Endothelial cell of umbilical vein (primary cell): ENCODE measurements around the gene PCDH11Y. TPM values are rescaled to one million over a fixed set of nuclear protein-coding genes. Genes with fewer than 3 reads are reported as not detected.
"Not testable (repeated sequence)": the region's sequence is repeated elsewhere in the genome, so short reads cannot be mapped to it uniquely, and the experiment has no call there.

Source experiments
- BruUV-seq: library from RNA; stranded (reverse); fragments of 400-500 nt; replicated peaks from 2 replicates; lab custom pipeline; 2021; lab: Mats Ljungman, UMichigan
- CTCF ChIA-PET: fragments of 300-600, 350-600 bp; sonication (Branson Sonifier 250); formaldehyde crosslinking; loops from one replicate; lab custom pipeline; 2021; ENCODE audit warnings: antibody characterized with exemption, inconsistent platforms; lab: Charles Lee
- POLR2A ChIA-PET: fragments of 300-600, 350-600 bp; sonication (Branson Sonifier 250); formaldehyde crosslinking; loops from one replicate; lab custom pipeline; 2021; ENCODE audit warnings: antibody characterized with exemption, inconsistent platforms; lab: Charles Lee
- DNase-seq: peaks from one replicate; pipeline ENCODE4 v3.0.0-alpha.2; 2011; ENCODE audit warnings: low read depth, low spot score
- FAIRE-seq: peaks from 2 replicates; lab custom pipeline; 2011; peaks lifted over from hg19 to GRCh38; lab: Jason Lieb, UNC
- H2AFZ ChIP-seq: 2 replicates; pipeline ENCODE4 v1.6.0; 2012; ENCODE audit warnings: low read depth, low read length, control low read depth, inconsistent platforms
- H3K27ac ChIP-seq: 2 replicates; pipeline ENCODE4 v1.5.1; 2011; ENCODE audit warnings: low read depth, mild to moderate bottlenecking, control low read depth, low read length, moderate library complexity; ENCODE audit not compliant: insufficient read depth
- H3K27me3 ChIP-seq, 2 experiments: 2 replicates each; pipeline versions ENCODE4 v1.6.0 to v1.6.1; 2011; ENCODE audit warnings: low read length in 2 of 2, mixed read lengths in 1 of 2; ENCODE audit not compliant: control insufficient read depth in 2 of 2, insufficient read depth in 2 of 2
- H3K36me3 ChIP-seq, 2 experiments: 2 replicates in 1 of 2; 3 replicates in 1 of 2; pipeline ENCODE4 v1.5.1; 2011; ENCODE audit warnings: low read length in 2 of 2, mild to moderate bottlenecking in 1 of 2, moderate library complexity in 1 of 2; ENCODE audit not compliant: control insufficient read depth in 2 of 2, insufficient read depth in 2 of 2; ENCODE audit errors: extremely low read depth in 1 of 2
- H3K4me1 ChIP-seq: 3 replicates; pipeline ENCODE4 v1.5.1; 2011; ENCODE audit warnings: mild to moderate bottlenecking, low read length; ENCODE audit not compliant: control insufficient read depth, insufficient read depth; ENCODE audit errors: extremely low read depth
- H3K4me2 ChIP-seq: 2 replicates; pipeline ENCODE4 v1.6.1; 2011; ENCODE audit warnings: low read length, control low read depth, mixed read lengths; ENCODE audit not compliant: insufficient read depth
- H3K4me3 ChIP-seq, 3 experiments: fragments of 200-600 bp in 1 of 3; sonication (generic), shearing (Covaris generic) in 1 of 3; replicated peaks in 1 of 3; 2 replicates each; pipeline ENCODE4 v1.5.1; 2011 to 2016; ENCODE audit warnings: control low read depth in 3 of 3, low read length in 3 of 3, mild to moderate bottlenecking in 2 of 3, inconsistent platforms in 1 of 3, low read depth in 1 of 3, moderate library complexity in 1 of 3; ENCODE audit not compliant: insufficient read depth in 1 of 3
- H3K79me2 ChIP-seq: 2 replicates; pipeline ENCODE4 v1.6.0; 2012; ENCODE audit warnings: low read length, inconsistent platforms; ENCODE audit not compliant: control insufficient read depth, insufficient read depth
- H3K9ac ChIP-seq: replicated peaks from 2 replicates; pipeline ENCODE3; 2011; ENCODE audit warnings: low read length, control low read depth; ENCODE audit not compliant: insufficient read depth; ENCODE audit errors: extremely low read depth
- H3K9me1 ChIP-seq: replicated peaks from 3 replicates; pipeline ENCODE4 v1.6.0; 2011; ENCODE audit warnings: mild to moderate bottlenecking, low read length; ENCODE audit not compliant: control insufficient read depth, insufficient read depth; ENCODE audit errors: extremely low read depth
- H3K9me3 ChIP-seq: replicated peaks from 2 replicates; pipeline ENCODE4 v1.5.1; 2012; ENCODE audit warnings: low read length, inconsistent platforms; ENCODE audit not compliant: control insufficient read depth, insufficient read depth
- H4K20me1 ChIP-seq: replicated peaks from 2 replicates; pipeline ENCODE3; 2011; ENCODE audit warnings: mild to moderate bottlenecking, low read length; ENCODE audit not compliant: control insufficient read depth, insufficient read depth; ENCODE audit errors: extremely low read depth
- dilution Hi-C: fragments of 300-500 bp; cut with MboI; formaldehyde crosslinking; loops from one replicate; pipeline ENCODE4 v1.15.0; 2019; ENCODE audit warnings: low sequenced_read_pairs; ENCODE audit not compliant: extremely low pct_ligation_motif_present
- intact Hi-C: fragments of 100-400 bp; cut with micrococcal nuclease; formaldehyde crosslinking; loops from one replicate; pipeline ENCODE4 v1.10.0; 2022
- polyA plus RNA-seq, 4 experiments: library from polyadenylated mRNA; depleted of rRNA in 3 of 4; stranded (reverse) in 3 of 4; unstranded in 1 of 4; fragments of >200 nt; gene quantifications; 2 replicates each; pipeline versions ENCODE4 v1.2.1 to v1.2.3, GENCODE V29; 2011 to 2012; ENCODE audit warnings: missing spikeins in 1 of 4
- small RNA-seq: library from RNA; depleted of rRNA; stranded (forward); fragments of <200 nt; gene quantifications from one replicate; pipeline ENCODE3, GENCODE V24; 2012; ENCODE audit warnings: low replicate concordance, low read depth; ENCODE audit not compliant: insufficient read depth, insufficient read length
- total RNA-seq: library from RNA; stranded (reverse); gene quantifications from 2 replicates; pipeline ENCODE4 v1.2.3, GENCODE V29; 2021

PCDH11Y gene
- total and polyA plus RNA-seq, 2 donors (not counting 3 experiments of a cell fraction or from before 2014, with no cell fraction given): not detected

DNA sequence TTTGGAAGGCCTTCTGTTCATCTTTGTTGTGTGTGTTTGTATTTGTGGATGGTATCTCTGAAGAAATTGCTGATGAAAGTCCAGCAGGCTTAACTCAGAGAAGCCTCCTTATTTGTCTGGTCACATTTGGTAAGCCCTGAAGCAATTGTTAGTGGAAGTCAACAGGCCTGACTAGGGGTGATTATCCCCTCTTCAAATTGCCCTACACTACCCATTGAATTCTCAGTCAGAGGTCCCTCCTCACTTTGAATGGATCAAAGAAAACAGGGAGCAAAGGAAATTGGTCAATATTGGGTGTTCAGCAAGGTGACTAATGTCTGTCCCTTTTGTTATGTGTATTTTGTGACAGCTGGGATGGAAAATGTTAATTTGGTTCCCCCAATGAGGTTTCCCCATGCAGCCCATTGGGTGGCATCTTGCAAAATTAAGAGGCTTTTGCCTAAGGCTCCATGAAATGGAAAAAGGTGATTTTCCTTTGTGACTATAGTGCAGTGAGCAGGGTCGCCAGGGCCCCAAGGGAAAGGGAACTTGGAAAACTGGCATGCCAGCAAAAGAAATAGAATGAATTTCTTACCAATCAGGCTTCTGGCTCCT lies 709.8 kb downstream of the PCDH11Y start:
- H3K27ac ChIP-seq, H3K27me3 ChIP-seq, POLR2A ChIA-PET, CTCF ChIA-PET, H2AFZ ChIP-seq, H3K36me3 ChIP-seq, H3K4me3 ChIP-seq, FAIRE-seq, H3K9me1 ChIP-seq, H3K4me2 ChIP-seq, DNase-seq, H3K9ac ChIP-seq, intact Hi-C loops, H4K20me1 ChIP-seq, H3K4me1 ChIP-seq, BruUV-seq, dilution Hi-C loops, H3K79me2 ChIP-seq, H3K9me3 ChIP-seq: not testable (repeated sequence)

DNA sequence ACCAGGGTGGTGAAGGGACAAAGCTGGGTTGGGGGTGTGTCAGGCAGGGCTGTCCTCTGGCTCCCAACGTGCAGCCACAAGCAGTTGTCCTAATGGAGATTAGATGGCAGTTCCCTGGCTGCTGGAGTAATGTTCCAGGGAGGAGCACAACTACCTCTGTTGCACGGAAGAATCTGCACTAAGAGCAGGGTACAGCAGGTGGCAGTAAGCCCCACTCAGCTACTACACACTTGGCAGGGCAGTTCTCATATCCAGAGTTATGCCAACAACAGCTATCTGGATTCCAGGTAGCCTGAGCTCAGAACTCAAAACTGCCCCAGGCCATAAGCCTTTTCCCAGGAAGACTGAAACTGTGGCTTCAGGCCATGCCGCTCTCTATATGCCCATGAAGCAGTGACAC lies 761.3 kb downstream of the PCDH11Y start:
- dilution Hi-C loops, intact Hi-C loops, H3K9me1 ChIP-seq, H4K20me1 ChIP-seq, H3K36me3 ChIP-seq, H2AFZ ChIP-seq, FAIRE-seq, H3K27ac ChIP-seq, CTCF ChIA-PET, POLR2A ChIA-PET, H3K9ac ChIP-seq, BruUV-seq, H3K4me1 ChIP-seq, H3K4me2 ChIP-seq, H3K9me3 ChIP-seq, H3K4me3 ChIP-seq, DNase-seq, H3K79me2 ChIP-seq, H3K27me3 ChIP-seq: not testable (repeated sequence)

DNA sequence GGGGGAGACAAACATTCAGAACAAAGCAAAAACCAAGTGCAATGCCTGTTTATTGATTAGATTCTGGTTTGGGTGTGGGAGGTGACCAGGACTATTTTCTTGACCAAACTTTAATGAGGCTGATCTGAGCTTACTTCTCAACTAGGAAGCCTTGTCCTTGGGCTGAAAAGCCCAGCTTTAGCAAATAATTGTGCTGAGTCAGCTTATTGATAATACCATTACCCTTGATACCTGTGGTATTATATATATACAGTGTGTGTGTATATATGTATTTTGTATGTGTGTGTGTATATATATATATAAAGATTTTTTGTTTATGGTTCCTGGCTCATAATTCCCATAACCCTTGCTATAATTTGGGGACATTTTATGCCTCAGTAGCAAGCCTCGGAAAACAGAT lies 776.4 kb downstream of the PCDH11Y start:
- H3K4me3 ChIP-seq, H3K27me3 ChIP-seq, dilution Hi-C loops, H3K79me2 ChIP-seq, H3K4me1 ChIP-seq, H3K4me2 ChIP-seq, CTCF ChIA-PET, BruUV-seq, H2AFZ ChIP-seq, H3K36me3 ChIP-seq, H3K9me3 ChIP-seq, DNase-seq, intact Hi-C loops, H3K9me1 ChIP-seq, FAIRE-seq, POLR2A ChIA-PET, H3K9ac ChIP-seq, H4K20me1 ChIP-seq, H3K27ac ChIP-seq: not testable (repeated sequence)

Small RNAs within 50 kb of the gene (small RNA-seq; reads per million reads assigned to genes)
- gene RNU2-57P (not detected), gene SNX3P1Y (not detected)
